IPS DF 4.7 (cell line): ENCODE results near the gene EIF3J.
"Not testable (repeated sequence)": the region's sequence is repeated elsewhere in the genome, so short reads cannot be mapped to it uniquely, and the experiment has no call there.

ENCODE experiments used
- DNase-seq: peaks from one replicate; pipeline ENCODE4 v3.0.0-alpha.2; 2013; ENCODE audit warnings: low spot score; ENCODE audit errors: extremely low read depth

The EIF3J gene

GRCh38 chr15:44536962-44537734 is at the start of gene EIF3J:
EIF3J (plus strand) TSS chr15:44537147; CDS start chr15:44537195, 48 bp downstream.
- DNase-seq: peak; percentile 56

GRCh38 chr15:44489464-44489863 is 47.5 kb upstream of the EIF3J start:
- DNase-seq: no peak

GRCh38 chr15:44490622-44491021 is 46.3 kb upstream of the EIF3J start:
- no peak for DNase-seq

GRCh38 chr15:44492040-44492439 is 44.9 kb upstream of the EIF3J start:
- no peak for DNase-seq

GRCh38 chr15:44492672-44493071 is 44.3 kb upstream of the EIF3J start:
- DNase-seq: no peak

- DNase-seq: no peak
Measured at GRCh38 chr15:44495562-44495961, 41.4 kb upstream of the EIF3J start.

GRCh38 chr15:44500555-44500954 is 36.4 kb upstream of the EIF3J start:
- DNase-seq: no peak

- DNase-seq: peak; percentile 11
Measured at GRCh38 chr15:44501768-44502366, 35.1 kb upstream of the EIF3J start.

GRCh38 chr15:44516436-44516835 is 20.5 kb upstream of the EIF3J start:
- no peak for DNase-seq

- no peak for DNase-seq
Measured at GRCh38 chr15:44519537-44519936, 17.4 kb upstream of the EIF3J start.

GRCh38 chr15:44525018-44525417 is 11.9 kb upstream of the EIF3J start:
- no peak for DNase-seq

- no peak for DNase-seq
Measured at GRCh38 chr15:44527241-44527640, 9.7 kb upstream of the EIF3J start.

- DNase-seq: no peak
Measured at GRCh38 chr15:44529864-44530604, 6.9 kb upstream of the EIF3J start.

GRCh38 chr15:44530653-44531052 is 6.3 kb upstream of the EIF3J start:
- no peak for DNase-seq

GRCh38 chr15:44532275-44532674 is 4.7 kb upstream of the EIF3J start:
- DNase-seq: not testable (repeated sequence)

- DNase-seq: no peak
Measured at GRCh38 chr15:44532689-44533088, 4.3 kb upstream of the EIF3J start.

- DNase-seq: no peak
Measured at GRCh38 chr15:44535092-44535491, 1.9 kb upstream of the EIF3J start.

GRCh38 chr15:44535523-44536301 is 1.2 kb upstream of the EIF3J start:
- DNase-seq: no peak

- peak; percentile 25 for DNase-seq
Measured at GRCh38 chr15:44536302-44536961, 515 bp upstream of the EIF3J start.

GRCh38 chr15:44537735-44538240 is 841 bp downstream of the EIF3J start:
- DNase-seq: no peak
